Stimulated activated CD4-positive, alpha-beta T cell treated with anti-CD3 and anti-CD28 coated beads, Interleukin-15, amount 100 ng/mL, for 48 hours (primary cell): ENCODE measurements around the gene CHRNA4.

Source experiments
- DNase-seq, 2 donors: peaks; one replicate each; pipeline ENCODE4 v3.0.0-alpha.2; 2020; ENCODE audit warnings: low read depth in 2 of 2

Gene CHRNA4

GRCh38 chr20:63334356-63334755 is 26.8 kb downstream of the CHRNA4 start:
- DNase-seq, result no peak

- no peak for DNase-seq
Measured at GRCh38 chr20:63333241-63333836, 27.8 kb downstream of the CHRNA4 start.

GRCh38 chr20:63332488-63333240 is 28.5 kb downstream of the CHRNA4 start:
- DNase-seq, result no peak

- no peak for DNase-seq
Measured at GRCh38 chr20:63331741-63332400, 29.3 kb downstream of the CHRNA4 start.

GRCh38 chr20:63330940-63331339 is 30.2 kb downstream of the CHRNA4 start:
- DNase-seq, result no peak

GRCh38 chr20:63330084-63330760 is 30.9 kb downstream of the CHRNA4 start:
- DNase-seq, result no peak

GRCh38 chr20:63329331-63330083 is 31.6 kb downstream of the CHRNA4 start:
- DNase-seq, result no peak

GRCh38 chr20:63328718-63329275 is 32.4 kb downstream of the CHRNA4 start:
- no peak for DNase-seq

GRCh38 chr20:63328026-63328700 is 33.0 kb downstream of the CHRNA4 start:
- no peak for DNase-seq

GRCh38 chr20:63327231-63327745 is 33.9 kb downstream of the CHRNA4 start:
- no peak for DNase-seq

- no peak for DNase-seq
Measured at GRCh38 chr20:63326314-63327230, 34.6 kb downstream of the CHRNA4 start.

GRCh38 chr20:63325554-63326313 is 35.4 kb downstream of the CHRNA4 start:
- no peak for DNase-seq

- DNase-seq, result no peak
Measured at GRCh38 chr20:63325021-63325471, 36.1 kb downstream of the CHRNA4 start.

GRCh38 chr20:63323357-63323981 is 37.7 kb downstream of the CHRNA4 start:
- no peak for DNase-seq

- DNase-seq, result no peak
Measured at GRCh38 chr20:63322933-63323273, 38.2 kb downstream of the CHRNA4 start.

GRCh38 chr20:63322146-63322932 is 38.8 kb downstream of the CHRNA4 start:
- DNase-seq, result no peak

GRCh38 chr20:63321148-63321831 is 39.9 kb downstream of the CHRNA4 start:
- DNase-seq, result no peak
